Stimulated activated naive CD4-positive, alpha-beta T cell treated with Interleukin-2 at 50 U/mL for 16 hours (primary cell): ENCODE measurements around the gene COL25A1.
"Not testable (repeated sequence)": the region's sequence is repeated elsewhere in the genome, so short reads cannot be mapped to it uniquely, and the experiment has no call there.

Source experiments
- DNase-seq: peaks from one replicate; lab custom pipeline; 2025; lab: John Stamatoyannopoulos, UW

The COL25A1 gene

GRCh38 chr4:109011241-109012026 is 291.0 kb downstream of the COL25A1 start:
- no peak for DNase-seq

- no peak for DNase-seq
These were observed 291.9 kb downstream of the COL25A1 start for GRCh38 chr4:109010521-109010920.

GRCh38 chr4:109009909-109010308 is 292.5 kb downstream of the COL25A1 start:
- no peak for DNase-seq

DNA sequence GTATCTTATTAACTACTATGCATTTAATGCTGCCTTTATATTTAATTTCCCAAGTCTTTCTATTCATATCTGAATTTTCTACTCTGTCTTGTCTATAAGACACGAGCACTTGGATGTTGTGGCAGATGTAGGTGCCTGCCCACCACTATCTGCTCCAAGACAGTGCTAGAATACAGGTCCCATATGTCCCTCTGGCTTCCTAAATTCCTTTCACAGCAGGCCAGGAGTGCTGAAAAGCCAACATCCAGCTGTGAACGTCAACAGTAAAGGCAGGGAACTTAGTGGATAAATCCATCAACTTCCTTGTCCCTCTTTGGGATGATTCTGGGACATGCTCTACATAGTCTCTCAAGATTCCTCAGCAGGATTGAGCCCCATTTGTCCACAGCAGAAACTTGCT is 294.5 kb downstream of the COL25A1 start:
- no peak for DNase-seq

- DNase-seq = no peak
These were observed 296.9 kb downstream of the COL25A1 start for GRCh38 chr4:109005523-109005922.

DNA sequence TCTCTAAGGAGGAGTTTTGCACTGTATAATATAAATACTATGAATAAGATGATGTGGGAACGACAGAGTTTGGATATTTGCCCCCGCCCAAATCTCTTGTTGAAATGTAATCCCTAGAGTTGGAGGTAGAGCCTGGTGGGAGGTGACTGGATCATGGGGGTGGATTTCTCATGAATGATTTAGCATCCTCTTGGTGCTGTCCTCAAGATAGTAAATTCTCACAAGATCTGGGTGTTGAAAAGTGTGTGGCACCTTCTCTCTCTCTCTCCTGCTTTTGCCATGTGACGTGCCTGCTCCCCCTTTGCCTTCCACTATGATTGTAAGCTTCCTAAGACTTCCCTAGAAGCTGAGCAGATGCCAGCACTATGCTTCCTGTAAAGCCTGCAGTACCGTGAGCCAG is 298.0 kb downstream of the COL25A1 start:
- no peak for DNase-seq

GRCh38 chr4:109003964-109004363 is 298.5 kb downstream of the COL25A1 start:
- no peak for DNase-seq

- no peak for DNase-seq
These were observed 310.7 kb downstream of the COL25A1 start for GRCh38 chr4:108991551-108992328.

DNA sequence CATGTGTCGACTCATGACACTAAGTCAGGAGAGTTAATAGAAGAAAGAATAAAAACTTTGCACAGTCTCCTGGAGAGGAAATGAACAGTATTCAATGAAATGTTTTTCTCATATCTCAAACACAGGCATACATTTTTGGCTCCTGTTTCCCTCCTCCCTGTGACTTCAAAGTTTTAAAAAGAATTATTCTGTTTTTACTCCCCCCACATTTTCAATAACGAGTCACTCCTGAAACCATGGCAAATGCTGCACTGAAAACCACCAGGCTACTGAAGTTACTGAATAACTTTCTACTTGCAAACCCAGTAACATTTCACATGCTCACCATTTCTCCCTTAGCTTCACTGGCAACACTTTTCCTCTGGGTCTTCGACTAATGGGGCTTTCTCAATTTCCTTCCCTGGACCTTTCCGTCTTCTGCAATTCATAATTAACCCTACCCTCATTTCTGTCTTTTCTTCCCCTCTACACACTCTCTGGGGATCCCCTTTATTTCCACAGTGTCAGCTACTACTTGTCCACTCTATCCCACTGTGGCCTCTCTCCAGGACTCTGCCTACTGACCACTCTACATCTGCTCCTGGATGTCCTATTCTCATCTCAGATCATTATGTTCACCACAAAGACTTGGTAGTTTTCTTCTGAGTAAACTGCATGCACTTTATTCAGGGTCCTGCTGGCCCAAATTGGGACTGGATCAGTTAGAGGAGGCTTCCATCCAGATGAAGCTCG is 313.8 kb downstream of the COL25A1 start:
- no peak for DNase-seq

DNA sequence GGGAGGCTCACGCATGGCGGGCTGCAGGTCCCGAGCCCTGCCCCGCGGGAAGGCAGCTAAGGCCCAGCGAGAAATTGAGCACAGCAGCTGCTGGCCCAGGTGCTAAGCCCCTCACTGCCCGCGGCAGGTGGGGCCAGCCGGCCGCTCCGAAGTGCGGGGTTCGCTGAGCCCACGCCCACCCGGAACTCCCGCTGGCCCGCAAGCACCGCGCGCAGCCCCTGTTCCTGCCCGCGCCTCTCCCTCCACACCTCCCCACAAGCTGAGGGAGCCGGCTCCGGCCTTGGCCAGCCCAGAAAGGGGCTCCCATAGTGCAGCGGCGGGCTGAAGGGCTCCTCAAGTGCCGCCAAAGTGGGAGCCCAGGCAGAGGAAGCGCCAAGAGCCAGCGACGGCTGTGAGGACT is 318.0 kb downstream of the COL25A1 start:
- DNase-seq = not testable (repeated sequence)

- no peak for DNase-seq
These were observed 319.9 kb downstream of the COL25A1 start for GRCh38 chr4:108982402-108983185.

- no peak for DNase-seq
These were observed 321.8 kb downstream of the COL25A1 start for GRCh38 chr4:108980455-108981239.

DNA sequence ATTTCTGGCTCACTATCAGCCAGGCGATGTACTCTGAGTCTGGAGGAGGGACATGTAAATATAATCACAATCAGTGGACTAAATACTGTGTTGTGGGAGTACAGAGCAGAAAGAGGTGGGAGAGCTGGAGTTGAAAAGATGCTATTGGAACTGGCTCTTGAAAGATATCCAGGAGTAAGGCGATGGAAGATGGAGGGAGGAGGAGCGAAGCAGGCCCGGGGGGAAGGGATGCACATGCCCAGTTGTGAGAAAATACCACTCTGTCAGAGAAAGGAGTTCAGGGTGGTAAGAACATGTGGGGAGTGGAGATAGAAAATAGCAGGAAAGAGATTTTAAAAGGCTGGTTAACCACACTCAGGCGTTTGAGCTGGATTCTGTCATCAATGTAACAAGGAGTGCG is 322.7 kb downstream of the COL25A1 start:
- no peak for DNase-seq

- DNase-seq = no peak
These were observed 324.4 kb downstream of the COL25A1 start for GRCh38 chr4:108978066-108978465.

- no peak for DNase-seq
These were observed 329.7 kb downstream of the COL25A1 start for GRCh38 chr4:108972613-108973283.

DNA sequence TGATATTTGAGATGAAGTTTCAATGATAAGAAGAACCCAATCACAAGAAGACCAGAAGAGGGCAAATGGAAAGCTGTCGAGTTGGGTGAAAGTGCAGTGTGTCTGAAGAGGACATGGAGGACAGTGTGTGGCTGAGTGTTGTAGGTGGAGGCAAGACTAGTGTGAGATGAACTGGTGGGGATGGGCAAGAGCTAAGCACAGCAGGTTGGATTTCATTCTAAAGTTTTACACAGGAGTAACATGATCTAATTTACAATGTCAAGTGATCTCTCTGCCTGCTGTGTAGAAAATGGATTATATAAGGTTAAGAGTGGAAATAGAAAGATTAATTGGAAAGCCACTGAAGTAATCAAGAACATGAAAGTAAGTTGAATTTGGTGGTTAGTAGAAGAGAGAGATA is 331.0 kb downstream of the COL25A1 start:
- DNase-seq = no peak

DNA sequence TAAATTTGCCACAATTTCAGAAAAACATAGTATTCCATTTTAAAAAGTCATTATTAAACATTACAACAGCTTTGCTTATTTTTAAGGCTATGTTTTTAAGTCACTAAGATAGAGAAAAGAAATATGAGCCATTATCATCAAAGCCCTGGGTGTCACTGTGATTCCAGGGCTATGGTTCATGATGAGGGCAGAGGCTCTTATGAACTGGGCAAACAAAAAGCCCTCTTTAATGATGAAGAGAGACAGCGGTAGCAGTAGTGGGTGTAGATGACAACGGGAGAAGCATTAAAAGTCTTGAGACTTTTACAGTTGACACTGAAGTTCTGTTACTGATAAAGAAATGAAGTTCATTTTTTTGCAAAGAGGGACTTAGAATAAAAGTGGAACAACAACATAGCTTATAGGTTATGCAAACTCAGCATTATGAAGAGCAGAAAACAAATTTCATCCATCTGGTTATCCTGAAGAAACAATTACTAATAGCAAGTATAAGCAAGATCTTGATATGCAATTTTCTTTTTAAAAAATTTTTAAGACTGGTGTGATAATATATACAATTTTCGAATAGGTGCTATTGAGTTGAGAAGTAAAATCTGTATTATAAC is 336.9 kb downstream of the COL25A1 start:
- DNase-seq = no peak

- no peak for DNase-seq
These were observed 337.4 kb downstream of the COL25A1 start for GRCh38 chr4:108965016-108965415.

- DNase-seq = no peak
These were observed 338.5 kb downstream of the COL25A1 start for GRCh38 chr4:108963910-108964309.

GRCh38 chr4:108959491-108959890 is 343.0 kb downstream of the COL25A1 start:
- no peak for DNase-seq
